GM12865 (cell line): Measurements from ENCODE around the gene ING5.

Experiments
- DNase-seq: peaks from one replicate; pipeline ENCODE4 v3.0.0; 2010; ENCODE audit warnings: low read depth
- H3K4me3 ChIP-seq: 2 replicates; pipeline ENCODE4 v1.5.1; 2011; ENCODE audit warnings: mild to moderate bottlenecking, low read depth, low read length, control low read depth
- TF ChIP-seq, protein P1 (sequence below): IDR thresholded peaks from 2 replicates; pipeline ENCODE4 v1.5.1; 2011; ENCODE audit warnings: low read length, control low read depth, low read depth, inconsistent platforms; ENCODE audit not compliant: insufficient read depth; ENCODE audit errors: missing control alignments

Gene ING5

DNA sequence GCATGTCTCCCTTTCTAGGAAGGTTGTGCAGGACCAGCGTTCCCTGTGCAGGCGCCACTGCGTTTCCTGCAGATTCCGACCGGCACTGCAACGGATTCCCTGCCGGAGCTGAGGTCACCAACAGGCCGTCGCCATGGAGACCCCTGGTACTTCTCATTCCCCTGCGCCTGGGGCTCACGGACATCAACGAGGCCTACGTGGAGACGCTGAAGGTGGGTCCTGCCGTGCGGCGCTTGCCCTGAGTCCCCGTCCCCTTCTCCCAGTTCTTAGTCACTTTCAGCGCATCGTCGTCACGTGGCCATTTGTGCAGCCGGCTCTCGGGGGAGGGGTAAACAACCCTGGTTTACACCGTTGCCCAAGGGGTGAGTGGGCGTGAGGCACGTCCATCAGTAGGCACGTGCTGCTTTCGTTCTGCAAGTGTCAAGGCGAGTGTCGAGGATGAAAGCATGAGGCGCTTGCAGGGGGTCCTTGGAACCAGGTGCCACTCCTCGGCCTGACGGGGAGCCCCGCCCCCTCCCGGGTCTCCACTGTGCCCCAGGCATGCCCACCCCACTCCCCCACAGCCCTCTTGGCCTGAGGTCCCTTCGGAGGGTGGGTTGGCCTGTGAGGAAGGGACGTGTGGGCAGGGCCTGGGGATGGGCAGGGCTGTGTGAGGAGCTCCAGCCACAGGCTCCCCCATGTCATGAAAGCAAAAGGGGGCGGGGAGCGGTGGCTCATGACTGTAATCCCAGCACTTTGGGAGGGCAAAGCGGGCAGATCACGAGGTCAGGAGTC lies 35.0 kb upstream of the ING5 start:
- TF ChIP-seq, protein P1, sequence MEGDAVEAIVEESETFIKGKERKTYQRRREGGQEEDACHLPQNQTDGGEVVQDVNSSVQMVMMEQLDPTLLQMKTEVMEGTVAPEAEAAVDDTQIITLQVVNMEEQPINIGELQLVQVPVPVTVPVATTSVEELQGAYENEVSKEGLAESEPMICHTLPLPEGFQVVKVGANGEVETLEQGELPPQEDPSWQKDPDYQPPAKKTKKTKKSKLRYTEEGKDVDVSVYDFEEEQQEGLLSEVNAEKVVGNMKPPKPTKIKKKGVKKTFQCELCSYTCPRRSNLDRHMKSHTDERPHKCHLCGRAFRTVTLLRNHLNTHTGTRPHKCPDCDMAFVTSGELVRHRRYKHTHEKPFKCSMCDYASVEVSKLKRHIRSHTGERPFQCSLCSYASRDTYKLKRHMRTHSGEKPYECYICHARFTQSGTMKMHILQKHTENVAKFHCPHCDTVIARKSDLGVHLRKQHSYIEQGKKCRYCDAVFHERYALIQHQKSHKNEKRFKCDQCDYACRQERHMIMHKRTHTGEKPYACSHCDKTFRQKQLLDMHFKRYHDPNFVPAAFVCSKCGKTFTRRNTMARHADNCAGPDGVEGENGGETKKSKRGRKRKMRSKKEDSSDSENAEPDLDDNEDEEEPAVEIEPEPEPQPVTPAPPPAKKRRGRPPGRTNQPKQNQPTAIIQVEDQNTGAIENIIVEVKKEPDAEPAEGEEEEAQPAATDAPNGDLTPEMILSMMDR: no peak
- DNase-seq: no peak
- no peak overlapping the region for H3K4me3 ChIP-seq

DNA sequence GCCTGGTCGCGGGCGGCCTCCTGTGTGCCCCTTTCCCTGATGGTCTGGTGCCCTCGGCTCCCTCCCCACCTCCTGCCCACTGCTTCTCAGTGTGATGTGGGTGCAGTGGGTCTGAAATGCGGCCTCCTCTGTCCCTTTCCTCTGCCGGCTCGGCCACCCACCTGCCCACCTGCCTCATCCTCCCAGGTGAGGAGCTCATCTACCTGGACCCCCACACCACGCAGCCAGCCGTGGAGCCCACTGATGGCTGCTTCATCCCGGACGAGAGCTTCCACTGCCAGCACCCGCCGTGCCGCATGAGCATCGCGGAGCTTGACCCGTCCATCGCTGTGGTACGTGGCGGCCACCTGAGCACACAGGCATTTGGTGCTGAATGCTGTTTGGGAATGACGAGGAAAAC lies 33.5 kb upstream of the ING5 start:
- H3K4me3 ChIP-seq: no peak overlapping the region
- TF ChIP-seq, protein P1: no peak
- DNase-seq: no peak

DNA sequence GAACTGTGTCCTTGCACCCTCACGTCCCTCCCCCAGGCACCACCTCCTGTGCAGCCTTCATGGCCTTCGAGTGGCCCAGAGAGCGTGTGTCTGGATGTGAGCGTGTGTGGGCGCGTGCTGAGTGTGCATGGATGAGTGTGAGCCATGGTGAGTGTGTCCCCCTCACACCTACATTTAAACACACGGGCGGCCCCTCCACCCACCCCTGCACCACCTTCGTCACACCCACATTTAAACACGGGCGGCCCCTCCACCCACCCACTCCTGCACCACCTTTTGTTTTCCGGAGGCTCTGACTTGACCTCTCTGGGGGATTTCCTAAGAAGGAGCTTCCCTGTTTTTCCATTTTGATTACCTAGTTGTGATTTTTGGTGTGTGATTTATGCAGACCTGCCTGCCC lies 33.0 kb upstream of the ING5 start:
- TF ChIP-seq, protein P1: no peak
- no peak for DNase-seq
- H3K4me3 ChIP-seq: no peak overlapping the region

DNA sequence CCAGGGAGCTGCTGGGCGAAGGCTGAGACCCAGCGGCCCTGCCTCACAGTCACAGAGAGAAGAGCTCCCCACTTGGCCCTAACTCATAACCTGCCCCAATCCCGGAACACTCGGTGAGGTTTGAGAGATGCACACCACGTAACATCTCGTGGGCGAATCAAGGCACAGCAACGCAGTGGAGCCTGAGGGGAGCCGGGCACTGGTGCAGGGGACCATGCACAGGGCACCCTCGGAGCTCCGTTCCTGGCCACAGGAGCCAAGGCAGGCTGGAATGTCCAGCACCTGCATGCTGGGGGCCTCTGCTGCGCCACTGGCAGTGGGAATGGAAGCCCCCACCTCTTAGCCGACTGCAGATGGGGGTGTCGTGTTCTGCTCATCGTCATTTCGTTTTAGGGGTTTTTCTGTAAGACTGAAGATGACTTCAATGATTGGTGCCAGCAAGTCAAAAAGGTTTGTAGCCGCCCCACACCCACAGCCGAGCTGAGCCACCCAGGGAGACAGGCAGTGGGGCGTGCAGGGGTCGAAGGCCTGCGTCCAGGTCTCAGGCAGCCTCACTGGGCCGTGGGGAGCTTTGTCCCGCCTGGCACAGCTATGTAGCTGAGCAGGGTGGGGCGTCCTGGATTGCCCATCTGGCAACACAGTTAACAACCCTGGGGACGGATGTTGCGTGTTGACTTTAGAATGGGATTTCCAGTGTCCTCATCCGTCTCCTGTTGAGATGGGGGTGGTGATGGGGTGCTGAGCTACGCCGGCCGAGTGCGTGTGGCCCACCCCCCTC lies 31.3 kb upstream of the ING5 start:
- DNase-seq: no peak
- TF ChIP-seq, protein P1: no peak
- no peak overlapping the region for H3K4me3 ChIP-seq

DNA sequence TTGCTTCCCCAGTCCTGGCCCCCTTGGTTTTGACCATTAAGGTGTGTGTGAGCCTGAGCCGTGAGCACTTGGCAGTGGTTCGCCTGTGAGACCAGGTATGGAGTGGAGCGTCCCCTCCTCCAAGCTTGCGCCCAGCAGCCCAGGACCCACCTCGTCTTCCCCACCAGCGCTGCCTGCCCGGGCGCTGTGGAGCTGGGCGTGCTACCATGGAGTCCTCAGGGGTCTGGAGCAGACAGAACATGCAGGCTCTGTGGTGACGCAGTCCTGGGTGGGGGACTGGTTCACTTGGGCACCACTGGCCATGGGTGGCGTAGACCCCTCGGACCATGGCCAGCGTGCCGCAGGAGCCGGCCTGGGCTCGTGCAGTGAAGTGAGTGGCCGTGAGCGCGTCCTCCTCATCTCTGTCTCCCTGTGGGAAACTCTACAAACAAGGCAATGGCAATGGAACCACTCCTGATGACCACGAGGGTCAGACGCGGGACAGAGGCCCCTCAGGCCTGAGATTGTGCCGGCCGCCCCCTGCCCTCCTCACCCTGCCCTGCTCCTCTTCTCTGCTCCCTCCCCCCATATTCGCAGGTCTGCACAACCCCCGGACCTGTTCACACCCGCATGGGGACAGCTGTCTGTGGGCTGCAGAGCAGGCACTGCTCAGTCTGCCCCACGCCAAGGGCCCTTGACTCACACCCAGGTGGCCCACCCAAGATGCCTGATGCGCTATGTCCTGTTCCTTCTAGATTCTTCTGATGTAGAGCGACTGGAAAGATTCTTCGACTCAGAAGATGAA lies 30.2 kb upstream of the ING5 start:
- H3K4me3 ChIP-seq: no peak overlapping the region
- DNase-seq: no peak
- TF ChIP-seq, protein P1: no peak

DNA sequence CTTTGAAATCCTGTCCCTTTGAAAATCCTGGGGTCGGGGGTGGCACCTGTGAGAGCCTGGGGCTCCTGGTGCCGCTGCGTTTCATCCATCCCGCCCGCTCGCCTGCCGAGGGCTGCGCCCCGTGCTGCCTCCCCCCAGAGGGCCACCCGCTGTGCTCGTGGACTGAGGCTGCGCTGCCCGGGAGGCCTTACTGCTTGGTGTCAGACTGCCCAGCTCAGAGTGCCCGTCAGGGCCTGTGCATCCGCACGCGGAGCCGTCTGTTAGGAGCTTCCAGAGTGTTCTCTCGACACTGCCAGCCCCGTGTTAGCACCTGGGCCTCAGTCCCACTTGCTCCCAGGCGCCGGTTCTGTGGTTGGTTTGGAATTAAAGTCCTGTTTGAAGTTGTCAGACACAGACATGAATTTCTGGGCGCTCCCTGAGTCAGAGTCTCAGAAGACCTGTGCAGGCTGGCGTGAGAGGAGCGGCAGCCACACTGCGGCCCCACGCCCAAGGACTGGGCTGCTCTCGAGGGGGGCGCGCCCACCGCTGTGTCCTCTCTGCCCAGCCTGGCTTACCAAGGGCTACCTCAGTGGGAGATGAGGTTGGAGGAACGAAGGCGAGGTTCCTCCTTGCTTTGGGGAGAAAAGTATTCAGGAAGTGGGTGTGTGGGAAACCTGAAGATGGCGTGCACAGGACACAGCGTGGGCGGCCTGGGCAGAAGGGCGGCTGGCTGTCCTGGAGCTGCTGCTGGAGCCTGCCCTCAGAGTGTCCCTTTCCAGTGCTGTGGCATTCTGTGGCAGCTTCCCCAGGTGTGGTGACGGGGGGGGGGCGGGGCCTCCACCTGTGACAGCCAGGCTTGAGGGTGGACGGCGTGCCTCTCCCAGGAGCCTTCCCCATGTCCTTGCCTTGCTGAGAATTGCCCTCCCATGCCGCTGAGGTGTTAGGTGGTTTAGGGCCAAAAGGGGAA lies 29.3 kb upstream of the ING5 start:
- TF ChIP-seq, protein P1: no peak
- DNase-seq: no peak
- no peak overlapping the region for H3K4me3 ChIP-seq
